Stomach (tissue), 4 donors: ENCODE measurements around the gene DHRS13.

Experiments used
- EP300 ChIP-seq: sonication (generic); formaldehyde crosslinking; IDR thresholded peaks from one replicate; pipeline ENCODE4 v1.6.1; 2017; ENCODE audit warnings: antibody characterized with exemption
- POLR2A ChIP-seq, 4 donors: fragments of 450-650 bp; IDR thresholded peaks; one replicate each; pipeline ENCODE4 v1.6.1; 2016; ENCODE audit warnings: antibody characterized with exemption in 4 of 4, control low read depth in 2 of 4, mild to moderate bottlenecking in 1 of 4, moderate library complexity in 1 of 4
- TF ChIP-seq, protein P1 (sequence below), 7 experiments: fragments of 450-650 bp in 4 of 7; fragments of 200-600 bp in 3 of 7; sonication (generic) in 3 of 7; IDR thresholded peaks; one replicate each; pipeline ENCODE4 v1.5.1; 2016 to 2019; ENCODE audit warnings: antibody characterized with exemption in 7 of 7, control low read depth in 2 of 7, mild to moderate bottlenecking in 1 of 7

DNA sequence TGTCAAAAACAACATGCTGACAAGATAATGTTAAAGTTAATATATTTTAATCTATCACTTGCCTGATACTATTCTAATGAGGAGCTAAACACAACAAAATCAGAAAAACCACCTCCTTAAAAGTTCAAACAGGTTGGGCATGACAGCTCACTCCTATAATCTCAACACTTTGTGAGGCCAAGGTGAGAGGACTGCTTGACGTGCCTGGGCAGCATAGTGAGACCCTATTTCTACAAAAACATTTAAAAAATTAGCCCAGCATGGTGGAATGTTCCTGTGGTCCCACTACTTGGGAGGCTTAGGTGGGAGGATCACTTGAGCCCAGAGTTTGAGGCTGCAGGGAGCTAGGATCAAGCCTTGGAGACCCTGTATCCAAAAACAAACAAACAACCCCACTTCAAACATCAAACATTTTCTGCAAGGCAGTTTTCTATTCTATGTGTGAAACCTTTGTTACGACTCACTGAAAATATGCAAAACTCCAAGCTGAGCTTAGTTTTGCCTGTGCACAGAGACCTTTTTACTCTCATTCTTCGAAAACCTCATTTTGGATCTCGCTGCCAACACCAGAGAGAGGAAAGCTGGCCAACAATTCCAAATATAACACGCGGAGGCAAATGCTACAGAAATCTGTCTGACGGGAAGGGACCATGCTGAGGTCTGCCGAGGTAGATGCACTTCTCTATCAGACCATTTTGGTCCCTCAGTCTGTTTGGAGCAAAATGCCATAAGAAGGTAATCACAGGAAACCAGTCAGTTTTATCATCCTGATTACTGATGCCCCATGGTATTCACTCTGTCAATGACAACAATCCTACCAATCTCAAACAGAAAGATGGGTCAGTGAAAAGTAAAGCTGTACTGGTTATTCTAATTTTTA lies 42.2 kb upstream of the DHRS13 start:
- TF ChIP-seq POLR2A (IDR thresholded peaks at IDR 0.05): no peak
- TF ChIP-seq, protein P1, sequence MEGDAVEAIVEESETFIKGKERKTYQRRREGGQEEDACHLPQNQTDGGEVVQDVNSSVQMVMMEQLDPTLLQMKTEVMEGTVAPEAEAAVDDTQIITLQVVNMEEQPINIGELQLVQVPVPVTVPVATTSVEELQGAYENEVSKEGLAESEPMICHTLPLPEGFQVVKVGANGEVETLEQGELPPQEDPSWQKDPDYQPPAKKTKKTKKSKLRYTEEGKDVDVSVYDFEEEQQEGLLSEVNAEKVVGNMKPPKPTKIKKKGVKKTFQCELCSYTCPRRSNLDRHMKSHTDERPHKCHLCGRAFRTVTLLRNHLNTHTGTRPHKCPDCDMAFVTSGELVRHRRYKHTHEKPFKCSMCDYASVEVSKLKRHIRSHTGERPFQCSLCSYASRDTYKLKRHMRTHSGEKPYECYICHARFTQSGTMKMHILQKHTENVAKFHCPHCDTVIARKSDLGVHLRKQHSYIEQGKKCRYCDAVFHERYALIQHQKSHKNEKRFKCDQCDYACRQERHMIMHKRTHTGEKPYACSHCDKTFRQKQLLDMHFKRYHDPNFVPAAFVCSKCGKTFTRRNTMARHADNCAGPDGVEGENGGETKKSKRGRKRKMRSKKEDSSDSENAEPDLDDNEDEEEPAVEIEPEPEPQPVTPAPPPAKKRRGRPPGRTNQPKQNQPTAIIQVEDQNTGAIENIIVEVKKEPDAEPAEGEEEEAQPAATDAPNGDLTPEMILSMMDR (IDR thresholded peaks at IDR 0.05): no peak
- no peak for TF ChIP-seq EP300
